ENCODE data around the gene ARF1. TPM values are rescaled to one million over a fixed set of nuclear protein-coding genes. Genes with fewer than 3 reads are reported as not detected.
A peak's percentile ranks its signal among the peaks of the same experiment; 100 is the strongest.

Gene ARF1
- total and polyA plus RNA-seq, 2 of the 13 experiments (the other 11 are each of a cell fraction or from before 2014, with no cell fraction given), result 186 to 327 TPM

DNA sequence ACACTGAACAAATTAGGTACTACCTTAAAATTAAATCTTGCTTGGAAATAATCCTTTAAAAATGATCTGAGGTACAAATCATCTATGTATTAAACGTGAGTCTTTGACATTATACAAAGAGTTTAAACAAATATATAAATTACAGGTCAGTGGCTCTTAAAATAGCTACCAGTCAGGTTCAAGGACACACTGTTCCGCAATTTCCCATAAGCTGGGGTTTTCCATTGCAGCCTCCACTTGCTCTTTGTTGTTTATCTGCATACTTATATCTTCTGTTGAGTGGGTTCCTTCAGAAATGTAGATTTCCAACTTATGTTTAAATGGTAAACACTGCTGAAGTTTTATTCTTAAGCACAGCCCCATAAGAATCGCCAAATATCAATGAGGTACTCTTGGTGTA lies 32.3 kb downstream of the ARF1 start:
- Histone ChIP-seq H3K27ac (ENCODE audit: extremely low read length, insufficient read depth, low read length) (no peak overlapping the region), H4K20me1 (ENCODE audit: insufficient read depth, low read length) (no peaks in the 10 kb centered on the region), H3K79me2 (ENCODE audit: insufficient read depth, low read length) (no peaks in the 10 kb centered on the region), H3K4me2 (ENCODE audit: low read depth, low read length) (peak overlapping the region; percentile 9; the same call in 1 of the 2 replicates), H3K4me1 (ENCODE audit: insufficient read depth, low read length) (peaks cover 34% of the 10 kb centered on the region), H3K9ac (ENCODE audit: insufficient read depth, low read depth, low read length) (no peak overlapping the region), H3K27me3 (ENCODE audit: control insufficient read depth in 1 of 2, insufficient read depth in 2 of 2, low read length in 2 of 2) (no peaks in the 10 kb centered on the region; a peak in 1 of 5 replicates), H2AFZ (ENCODE audit: low read length) (no peak overlapping the region), H3K36me3 (replicated peaks in 1 of 2; ENCODE audit: control insufficient read depth in 1 of 2, insufficient read depth in 2 of 2, low read length in 2 of 2) (no peaks in the 10 kb centered on the region), H3K4me3 (replicated peaks in 1 of 3; ENCODE audit: insufficient read depth in 1 of 3, low read depth in 2 of 3, low read length in 3 of 3) (no peak overlapping the region), H3K9me3 (ENCODE audit: low read length) (peaks cover 21% of the 10 kb centered on the region)
- intact Hi-C loops (cut with micrococcal nuclease; ENCODE audit: unreplicated experiment), result no loop called here
- ATAC-seq (no peak), FAIRE-seq (peak; percentile 59), DNase-seq (ENCODE audit: low spot score) (peak; percentile 54)
- no TSS peak for BruUV-seq (replicated peaks)
- CTCF ChIA-PET (ENCODE audit: low intra/inter-chr PET ratio, low total read pairs), result no interaction called here
- 22% methylated on average over 3 of the region's 3 CpGs for WGBS (ENCODE audit: low lambda C conversion rate)
- in situ Hi-C loops (cut with HindIII; ENCODE audit: extremely low pct_ligation_motif_present, low pct_unique_long_range_greater_than_20kb), result no loop called here
- POLR2A ChIA-PET, result interaction anchor here (0.9 to 2.6 kb wide), 2 partner anchors 16 to 51 kb away, joined by 3 to 8 read pairs; partner anchors contain the start of gene IBA57
- peak; percentile 87 for TF ChIP-seq NCOA2 (CRISPR knock-in tag; IDR thresholded peaks at IDR 0.05)
- TF ChIP-seq HOXA3 (CRISPR knock-in tag; IDR thresholded peaks at IDR 0.05), result no peak
- TF ChIP-seq ZNF496 (CRISPR knock-in tag; IDR thresholded peaks at IDR 0.05; ENCODE audit: insufficient replicate concordance), result no peak
- TF ChIP-seq ZNF577 (CRISPR knock-in tag; IDR thresholded peaks at IDR 0.05; ENCODE audit: borderline replicate concordance, low read depth), result no peak
- TF ChIP-seq FOXJ3 (CRISPR knock-in tag; IDR thresholded peaks at IDR 0.05; ENCODE audit: borderline replicate concordance), result peak; percentile 53; the same call in 1 of the 2 replicates
- TF ChIP-seq ZNF569 (CRISPR knock-in tag; IDR thresholded peaks at IDR 0.05; ENCODE audit: borderline replicate concordance), result no peak
- no peak for TF ChIP-seq PAX8 (CRISPR knock-in tag; IDR thresholded peaks at IDR 0.05; ENCODE audit: borderline replicate concordance)
- TF ChIP-seq, protein P1, sequence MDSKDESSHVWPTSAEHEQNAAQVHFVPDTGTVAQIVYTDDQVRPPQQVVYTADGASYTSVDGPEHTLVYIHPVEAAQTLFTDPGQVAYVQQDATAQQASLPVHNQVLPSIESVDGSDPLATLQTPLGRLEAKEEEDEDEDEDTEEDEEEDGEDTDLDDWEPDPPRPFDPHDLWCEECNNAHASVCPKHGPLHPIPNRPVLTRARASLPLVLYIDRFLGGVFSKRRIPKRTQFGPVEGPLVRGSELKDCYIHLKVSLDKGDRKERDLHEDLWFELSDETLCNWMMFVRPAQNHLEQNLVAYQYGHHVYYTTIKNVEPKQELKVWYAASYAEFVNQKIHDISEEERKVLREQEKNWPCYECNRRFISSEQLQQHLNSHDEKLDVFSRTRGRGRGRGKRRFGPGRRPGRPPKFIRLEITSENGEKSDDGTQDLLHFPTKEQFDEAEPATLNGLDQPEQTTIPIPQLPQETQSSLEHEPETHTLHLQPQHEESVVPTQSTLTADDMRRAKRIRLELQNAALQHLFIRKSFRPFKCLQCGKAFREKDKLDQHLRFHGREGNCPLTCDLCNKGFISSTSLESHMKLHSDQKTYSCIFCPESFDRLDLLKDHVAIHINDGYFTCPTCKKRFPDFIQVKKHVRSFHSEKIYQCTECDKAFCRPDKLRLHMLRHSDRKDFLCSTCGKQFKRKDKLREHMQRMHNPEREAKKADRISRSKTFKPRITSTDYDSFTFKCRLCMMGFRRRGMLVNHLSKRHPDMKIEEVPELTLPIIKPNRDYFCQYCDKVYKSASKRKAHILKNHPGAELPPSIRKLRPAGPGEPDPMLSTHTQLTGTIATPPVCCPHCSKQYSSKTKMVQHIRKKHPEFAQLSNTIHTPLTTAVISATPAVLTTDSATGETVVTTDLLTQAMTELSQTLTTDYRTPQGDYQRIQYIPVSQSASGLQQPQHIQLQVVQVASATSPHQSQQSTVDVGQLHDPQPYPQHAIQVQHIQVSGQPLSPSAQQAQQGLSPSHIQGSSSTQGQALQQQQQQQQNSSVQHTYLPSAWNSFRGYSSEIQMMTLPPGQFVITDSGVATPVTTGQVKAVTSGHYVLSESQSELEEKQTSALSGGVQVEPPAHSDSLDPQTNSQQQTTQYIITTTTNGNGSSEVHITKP (CRISPR knock-in tag; IDR thresholded peaks at IDR 0.05; ENCODE audit: low read depth), result no peak
- no peak for TF ChIP-seq SMARCE1 (IDR thresholded peaks at IDR 0.05; ENCODE audit: borderline replicate concordance)
- TF ChIP-seq NR2F6 (IDR thresholded peaks at IDR 0.05), result peak; percentile 26; the same call in 1 of the 2 replicates
- TF ChIP-seq NR2F6 (CRISPR knock-in tag; IDR thresholded peaks at IDR 0.05), result peak; percentile 75
- TF ChIP-seq, protein P2, sequence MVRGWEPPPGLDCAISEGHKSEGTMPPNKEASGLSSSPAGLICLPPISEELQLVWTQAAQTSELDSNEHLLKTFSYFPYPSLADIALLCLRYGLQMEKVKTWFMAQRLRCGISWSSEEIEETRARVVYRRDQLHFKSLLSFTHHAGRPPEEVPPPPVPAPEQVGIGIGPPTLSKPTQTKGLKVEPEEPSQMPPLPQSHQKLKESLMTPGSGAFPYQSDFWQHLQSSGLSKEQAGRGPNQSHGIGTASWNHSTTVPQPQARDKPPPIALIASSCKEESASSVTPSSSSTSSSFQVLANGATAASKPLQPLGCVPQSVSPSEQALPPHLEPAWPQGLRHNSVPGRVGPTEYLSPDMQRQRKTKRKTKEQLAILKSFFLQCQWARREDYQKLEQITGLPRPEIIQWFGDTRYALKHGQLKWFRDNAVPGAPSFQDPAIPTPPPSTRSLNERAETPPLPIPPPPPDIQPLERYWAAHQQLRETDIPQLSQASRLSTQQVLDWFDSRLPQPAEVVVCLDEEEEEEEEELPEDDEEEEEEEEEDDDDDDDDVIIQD (CRISPR knock-in tag; IDR thresholded peaks at IDR 0.05; ENCODE audit: low read depth), result no peak
- TF ChIP-seq HNF4A (CRISPR knock-in tag; IDR thresholded peaks at IDR 0.05), result peak; percentile 26; the same call in 1 of the 2 replicates
- TF ChIP-seq ELF4 (CRISPR knock-in tag; IDR thresholded peaks at IDR 0.05; ENCODE audit: borderline replicate concordance), result no peak
- TF ChIP-seq ZNF652 (CRISPR knock-in tag; IDR thresholded peaks at IDR 0.05; ENCODE audit: borderline replicate concordance, low read depth), result no peak
- TF ChIP-seq, protein P3, sequence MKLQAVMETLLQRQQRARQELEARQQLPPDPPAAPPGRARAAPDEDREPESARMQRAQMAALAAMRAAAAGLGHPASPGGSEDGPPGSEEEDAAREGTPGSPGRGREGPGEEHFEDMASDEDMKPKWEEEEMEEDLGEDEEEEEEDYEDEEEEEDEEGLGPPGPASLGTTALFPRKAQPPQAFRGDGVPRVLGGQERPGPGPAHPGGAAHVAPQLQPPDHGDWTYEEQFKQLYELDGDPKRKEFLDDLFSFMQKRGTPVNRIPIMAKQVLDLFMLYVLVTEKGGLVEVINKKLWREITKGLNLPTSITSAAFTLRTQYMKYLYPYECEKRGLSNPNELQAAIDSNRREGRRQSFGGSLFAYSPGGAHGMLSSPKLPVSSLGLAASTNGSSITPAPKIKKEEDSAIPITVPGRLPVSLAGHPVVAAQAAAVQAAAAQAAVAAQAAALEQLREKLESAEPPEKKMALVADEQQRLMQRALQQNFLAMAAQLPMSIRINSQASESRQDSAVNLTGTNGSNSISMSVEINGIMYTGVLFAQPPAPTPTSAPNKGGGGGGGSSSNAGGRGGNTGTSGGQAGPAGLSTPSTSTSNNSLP (IDR thresholded peaks at IDR 0.05; ENCODE audit: low read depth, low read length), result peak; percentile 32; the same call in 1 of the 2 replicates
- TF ChIP-seq, protein P4, sequence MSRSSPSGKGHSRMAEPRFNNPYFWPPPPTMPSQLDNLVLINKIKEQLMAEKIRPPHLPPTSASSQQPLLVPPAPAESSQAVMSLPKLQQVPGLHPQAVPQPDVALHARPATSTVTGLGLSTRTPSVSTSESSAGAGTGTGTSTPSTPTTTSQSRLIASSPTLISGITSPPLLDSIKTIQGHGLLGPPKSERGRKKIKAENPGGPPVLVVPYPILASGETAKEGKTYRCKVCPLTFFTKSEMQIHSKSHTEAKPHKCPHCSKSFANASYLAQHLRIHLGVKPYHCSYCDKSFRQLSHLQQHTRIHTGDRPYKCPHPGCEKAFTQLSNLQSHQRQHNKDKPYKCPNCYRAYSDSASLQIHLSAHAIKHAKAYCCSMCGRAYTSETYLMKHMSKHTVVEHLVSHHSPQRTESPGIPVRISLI (CRISPR knock-in tag; IDR thresholded peaks at IDR 0.05; ENCODE audit: borderline replicate concordance), result no peak
- no peak for TF ChIP-seq ZEB1 (IDR thresholded peaks at IDR 0.05; ENCODE audit: insufficient replicate concordance, low read depth)
